ENCODE measurements around the gene OR2T4.

DNA sequence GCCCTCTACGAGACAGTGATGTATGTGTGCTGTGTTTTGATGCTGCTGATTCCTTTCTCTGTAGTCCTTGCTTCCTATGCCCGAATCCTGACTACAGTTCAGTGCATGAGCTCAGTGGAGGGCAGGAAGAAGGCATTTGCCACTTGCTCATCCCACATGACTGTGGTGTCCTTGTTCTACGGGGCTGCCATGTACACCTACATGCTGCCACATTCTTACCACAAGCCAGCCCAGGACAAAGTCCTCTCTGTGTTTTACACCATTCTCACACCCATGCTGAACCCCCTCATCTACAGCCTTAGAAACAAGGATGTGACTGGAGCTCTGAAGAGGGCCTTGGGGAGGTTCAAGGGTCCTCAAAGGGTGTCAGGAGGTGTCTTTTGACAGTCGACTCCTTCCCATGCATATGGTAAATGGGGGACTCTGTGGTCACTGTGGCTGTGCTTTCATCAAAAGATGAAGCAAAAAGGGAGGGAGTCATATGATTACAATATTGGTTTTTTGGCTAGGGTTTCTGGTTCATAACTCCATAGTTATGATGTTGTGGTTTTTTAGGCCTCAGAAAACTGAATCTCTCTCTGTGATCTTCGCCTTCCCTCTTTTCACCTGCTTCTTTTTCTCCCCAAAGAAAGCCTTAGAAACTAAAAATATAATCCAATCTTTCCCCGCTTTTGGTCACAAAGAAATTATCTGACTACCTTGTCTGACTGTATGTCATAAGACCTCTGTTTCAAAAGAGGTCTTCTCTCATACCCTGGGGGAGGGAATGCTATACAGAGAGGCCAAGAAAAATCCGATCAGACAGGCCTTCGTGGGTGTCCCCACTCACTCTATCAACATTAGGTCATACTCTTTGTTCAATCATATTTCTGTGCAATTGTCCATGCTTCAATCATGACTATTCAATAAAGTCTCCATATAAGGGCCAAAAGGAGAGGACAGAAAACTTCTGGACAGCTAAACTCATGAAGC is 45.5 kb downstream of the OR2T4 start:
- TF ChIP-seq, protein P1, sequence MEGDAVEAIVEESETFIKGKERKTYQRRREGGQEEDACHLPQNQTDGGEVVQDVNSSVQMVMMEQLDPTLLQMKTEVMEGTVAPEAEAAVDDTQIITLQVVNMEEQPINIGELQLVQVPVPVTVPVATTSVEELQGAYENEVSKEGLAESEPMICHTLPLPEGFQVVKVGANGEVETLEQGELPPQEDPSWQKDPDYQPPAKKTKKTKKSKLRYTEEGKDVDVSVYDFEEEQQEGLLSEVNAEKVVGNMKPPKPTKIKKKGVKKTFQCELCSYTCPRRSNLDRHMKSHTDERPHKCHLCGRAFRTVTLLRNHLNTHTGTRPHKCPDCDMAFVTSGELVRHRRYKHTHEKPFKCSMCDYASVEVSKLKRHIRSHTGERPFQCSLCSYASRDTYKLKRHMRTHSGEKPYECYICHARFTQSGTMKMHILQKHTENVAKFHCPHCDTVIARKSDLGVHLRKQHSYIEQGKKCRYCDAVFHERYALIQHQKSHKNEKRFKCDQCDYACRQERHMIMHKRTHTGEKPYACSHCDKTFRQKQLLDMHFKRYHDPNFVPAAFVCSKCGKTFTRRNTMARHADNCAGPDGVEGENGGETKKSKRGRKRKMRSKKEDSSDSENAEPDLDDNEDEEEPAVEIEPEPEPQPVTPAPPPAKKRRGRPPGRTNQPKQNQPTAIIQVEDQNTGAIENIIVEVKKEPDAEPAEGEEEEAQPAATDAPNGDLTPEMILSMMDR (IDR thresholded peaks at IDR 0.05), result no peak
- TF ChIP-seq POLR2A (IDR thresholded peaks at IDR 0.05), result no peak
